ENCODE data around the gene MID1IP1.

The MID1IP1 gene

DNA sequence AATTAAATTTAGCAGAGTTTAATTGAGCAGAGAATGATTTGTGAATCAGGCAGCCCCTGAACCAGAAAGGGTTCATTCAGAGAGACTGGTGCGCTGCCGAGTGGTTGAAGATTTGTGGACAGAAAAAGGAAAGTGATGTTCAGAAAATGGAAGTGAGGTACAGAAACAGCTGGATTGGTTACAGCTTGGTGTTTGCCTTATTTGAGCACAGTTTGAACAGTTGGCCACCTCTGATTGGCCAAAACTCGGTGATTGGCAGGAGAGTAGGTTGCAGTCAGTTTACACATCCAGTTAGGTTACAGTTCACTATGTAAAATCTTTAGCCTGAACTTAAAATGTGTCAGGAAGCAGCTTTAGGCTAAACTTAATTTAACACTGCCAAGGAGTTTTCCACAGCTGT, 14.9 kb downstream of the MID1IP1 start:
- Histone ChIP-seq H3K27ac (ENCODE audit: low read length) (no peak overlapping the region), H3K4me3 (ENCODE audit: low read length) (no peak overlapping the region), H3K27me3 (ENCODE audit: control insufficient read depth, insufficient read depth, low read length) (no peaks in the 10 kb centered on the region), H3K9me3 (ENCODE audit: control insufficient read depth, insufficient read depth, low read length) (no peaks in the 10 kb centered on the region), H3K4me1 (ENCODE audit: control insufficient read depth, insufficient read depth, low read length) (peaks cover 3% of the 10 kb centered on the region; the same call in 1 of the 2 replicates), H3K36me3 (ENCODE audit: control insufficient read depth, insufficient read depth, low read length) (no peaks in the 10 kb centered on the region)
- WGBS (ENCODE audit: insufficient coverage, insufficient read length): no CpG with 5 or more reads among the region's 3 CpGs
- DNase-seq (ENCODE audit: low read depth, low spot score): no peak

DNA sequence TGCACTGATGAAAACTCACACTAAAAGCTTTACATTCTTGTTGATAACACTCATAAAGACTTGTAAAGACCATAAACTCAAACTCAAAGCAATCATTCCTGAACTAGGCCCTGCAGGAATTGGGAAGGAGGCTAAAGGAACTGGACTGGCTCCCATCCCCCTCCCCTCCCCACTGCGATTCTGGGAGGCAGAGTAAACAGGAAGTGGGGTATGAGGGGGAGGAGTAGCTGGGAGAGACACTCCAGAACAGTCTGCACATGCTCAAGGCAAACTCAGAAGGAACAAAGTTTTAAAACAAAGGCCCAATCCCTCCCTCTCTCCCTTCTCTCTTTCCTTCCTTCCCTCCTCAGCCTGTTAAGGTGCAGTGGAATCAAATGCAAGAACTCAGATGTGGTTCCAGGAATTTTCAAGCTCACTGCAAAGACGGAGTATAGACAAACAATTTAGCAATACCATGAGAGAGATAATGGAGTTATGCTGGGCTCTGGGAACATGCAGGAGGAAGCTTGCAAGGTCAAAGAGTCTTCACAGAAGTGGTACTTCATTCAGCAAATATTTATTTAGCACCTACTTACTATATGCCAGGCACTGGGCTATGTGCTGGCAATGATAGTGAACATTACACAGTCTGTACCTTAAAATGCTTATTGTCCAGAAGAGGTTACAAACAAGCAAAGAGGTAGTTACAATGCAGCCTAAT, 15.9 kb downstream of the MID1IP1 start:
- Histone ChIP-seq H3K9me3 (ENCODE audit: control insufficient read depth, insufficient read depth, low read length) (no peaks in the 10 kb centered on the region), H3K4me1 (ENCODE audit: control insufficient read depth, insufficient read depth, low read length) (peaks cover 3% of the 10 kb centered on the region; the same call in 1 of the 2 replicates), H3K36me3 (ENCODE audit: control insufficient read depth, insufficient read depth, low read length) (no peaks in the 10 kb centered on the region), H3K4me3 (ENCODE audit: low read length) (no peak overlapping the region), H3K27ac (ENCODE audit: low read length) (no peak overlapping the region), H3K27me3 (ENCODE audit: control insufficient read depth, insufficient read depth, low read length) (no peaks in the 10 kb centered on the region)
- DNase-seq (ENCODE audit: low read depth, low spot score): no peak
- WGBS (ENCODE audit: insufficient coverage, insufficient read length): no CpG with 5 or more reads among the region's 2 CpGs

DNA sequence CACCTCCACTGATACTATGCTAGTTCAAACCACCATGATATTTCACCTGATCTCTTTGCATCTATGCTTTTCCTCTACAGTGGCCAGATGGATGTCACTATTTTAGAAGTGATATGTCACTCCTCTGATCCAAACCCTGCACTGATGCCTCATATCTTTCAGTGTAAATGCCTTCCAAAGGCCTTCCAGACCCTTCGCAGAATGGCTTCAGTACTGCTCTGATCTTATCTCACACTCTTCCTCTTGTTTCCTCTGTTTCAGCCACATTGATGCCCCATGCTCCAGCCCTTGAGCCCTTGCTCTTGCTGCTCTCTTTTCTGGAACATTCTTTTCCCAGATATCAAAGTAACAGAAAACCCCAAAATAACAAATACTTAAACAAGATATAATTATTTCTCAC, 17.9 kb downstream of the MID1IP1 start:
- H3K4me1 ChIP-seq (ENCODE audit: control insufficient read depth, insufficient read depth, low read length): peaks cover 3% of the 10 kb centered on the region; the same call in 1 of the 2 replicates

DNA sequence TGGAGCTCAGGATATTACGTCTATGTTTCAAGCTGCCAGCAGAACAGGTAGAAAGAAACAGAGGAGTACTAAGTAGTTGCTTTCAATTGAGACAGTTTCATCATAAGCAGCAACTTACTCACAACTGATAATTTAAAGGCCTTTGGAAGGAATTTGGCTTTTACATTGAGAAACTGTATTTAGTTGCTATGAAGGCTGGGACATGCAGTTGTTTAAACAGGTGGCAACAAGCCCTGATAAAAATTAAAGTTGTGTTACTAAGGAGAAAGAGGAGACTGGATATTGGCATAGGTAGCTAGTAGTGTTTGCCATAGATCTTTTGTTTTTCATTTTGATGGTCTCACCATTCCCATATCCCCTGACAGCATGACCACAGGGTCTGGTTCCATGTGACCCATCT, 18.4 kb downstream of the MID1IP1 start:
- Histone ChIP-seq H3K27ac (ENCODE audit: low read length) (no peak overlapping the region), H3K4me3 (ENCODE audit: low read length) (no peak overlapping the region), H3K9me3 (ENCODE audit: control insufficient read depth, insufficient read depth, low read length) (no peaks in the 10 kb centered on the region), H3K36me3 (ENCODE audit: control insufficient read depth, insufficient read depth, low read length) (no peaks in the 10 kb centered on the region), H3K4me1 (ENCODE audit: control insufficient read depth, insufficient read depth, low read length) (peaks cover 3% of the 10 kb centered on the region; the same call in 1 of the 2 replicates), H3K27me3 (ENCODE audit: control insufficient read depth, insufficient read depth, low read length) (no peaks in the 10 kb centered on the region)
- WGBS (ENCODE audit: insufficient coverage, insufficient read length): no CpG with 5 or more reads among the region's 1 CpG
- no peak for DNase-seq (ENCODE audit: low read depth, low spot score)

More for the DNA sequence above, 17.9 kb downstream of the MID1IP1 start:
- H3K4me3 ChIP-seq (ENCODE audit: low read length): no peak overlapping the region
- no peaks in the 10 kb centered on the region for H3K9me3 ChIP-seq (ENCODE audit: control insufficient read depth, insufficient read depth, low read length)
- no peak for DNase-seq (ENCODE audit: low read depth, low spot score)
- no CpG with 5 or more reads among the region's 1 CpG for WGBS (ENCODE audit: insufficient coverage, insufficient read length)
- H3K27me3 ChIP-seq (ENCODE audit: control insufficient read depth, insufficient read depth, low read length): no peaks in the 10 kb centered on the region
- H3K36me3 ChIP-seq (ENCODE audit: control insufficient read depth, insufficient read depth, low read length): no peaks in the 10 kb centered on the region
- no peak overlapping the region for H3K27ac ChIP-seq (ENCODE audit: low read length)

DNA sequence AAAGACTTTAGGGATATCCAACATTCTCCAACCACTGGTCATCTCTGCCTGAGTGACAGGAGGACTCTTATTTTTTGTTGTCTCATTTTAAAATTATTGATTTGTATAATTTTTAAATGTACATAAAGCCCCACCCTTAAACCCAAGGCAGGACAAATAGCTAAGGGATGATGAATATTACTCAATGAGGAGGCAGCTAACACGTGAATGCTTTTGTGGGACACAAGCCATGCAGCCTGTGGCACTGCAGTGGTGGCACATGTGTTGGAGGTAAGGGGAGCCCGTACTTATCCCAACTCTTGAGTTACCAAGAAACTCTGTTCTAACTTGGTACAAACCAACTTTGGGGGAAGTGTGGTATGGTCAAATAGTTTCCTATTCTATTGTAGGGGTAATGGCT, 19.5 kb downstream of the MID1IP1 start:
- no peaks in the 10 kb centered on the region for H3K9me3 ChIP-seq (ENCODE audit: control insufficient read depth, insufficient read depth, low read length)
- no peaks in the 10 kb centered on the region for H3K36me3 ChIP-seq (ENCODE audit: control insufficient read depth, insufficient read depth, low read length)
- peaks cover 3% of the 10 kb centered on the region; the same call in 1 of the 2 replicates for H3K4me1 ChIP-seq (ENCODE audit: control insufficient read depth, insufficient read depth, low read length)
- H3K27me3 ChIP-seq (ENCODE audit: control insufficient read depth, insufficient read depth, low read length): no peaks in the 10 kb centered on the region
- H3K4me3 ChIP-seq (ENCODE audit: low read length): no peak overlapping the region
- WGBS (ENCODE audit: insufficient coverage, insufficient read length): no CpG with 5 or more reads among the region's 2 CpGs
- DNase-seq (ENCODE audit: low read depth, low spot score): no peak
- no peak overlapping the region for H3K27ac ChIP-seq (ENCODE audit: low read length)

DNA sequence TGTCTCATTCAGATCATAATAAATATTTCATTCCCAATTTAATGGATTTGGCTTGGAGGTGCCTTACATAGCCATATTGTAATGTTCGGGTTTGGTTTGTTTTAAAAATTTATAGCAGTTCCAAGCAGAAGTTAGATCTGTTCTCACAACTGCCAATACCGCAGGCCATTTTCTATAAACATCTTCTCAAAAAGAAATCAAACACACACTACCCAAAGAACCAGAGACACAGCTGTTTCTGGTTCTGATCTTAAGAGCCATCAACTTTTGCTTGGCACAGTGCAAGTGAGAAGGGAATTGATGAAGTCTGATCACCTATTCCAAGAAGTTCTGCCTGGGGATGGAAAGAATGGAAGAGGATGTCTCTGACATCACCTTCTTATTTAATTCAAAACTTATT, 22.9 kb downstream of the MID1IP1 start:
- Histone ChIP-seq H3K36me3 (ENCODE audit: control insufficient read depth, insufficient read depth, low read length) (no peaks in the 10 kb centered on the region), H3K9me3 (ENCODE audit: control insufficient read depth, insufficient read depth, low read length) (no peaks in the 10 kb centered on the region), H3K27ac (ENCODE audit: low read length) (no peak overlapping the region), H3K4me3 (ENCODE audit: low read length) (no peak overlapping the region), H3K4me1 (ENCODE audit: control insufficient read depth, insufficient read depth, low read length) (no peaks in the 10 kb centered on the region), H3K27me3 (ENCODE audit: control insufficient read depth, insufficient read depth, low read length) (no peaks in the 10 kb centered on the region)
- WGBS (ENCODE audit: insufficient coverage, insufficient read length): no CpG with 5 or more reads among the region's 2 CpGs
- DNase-seq (ENCODE audit: low read depth, low spot score): no peak

DNA sequence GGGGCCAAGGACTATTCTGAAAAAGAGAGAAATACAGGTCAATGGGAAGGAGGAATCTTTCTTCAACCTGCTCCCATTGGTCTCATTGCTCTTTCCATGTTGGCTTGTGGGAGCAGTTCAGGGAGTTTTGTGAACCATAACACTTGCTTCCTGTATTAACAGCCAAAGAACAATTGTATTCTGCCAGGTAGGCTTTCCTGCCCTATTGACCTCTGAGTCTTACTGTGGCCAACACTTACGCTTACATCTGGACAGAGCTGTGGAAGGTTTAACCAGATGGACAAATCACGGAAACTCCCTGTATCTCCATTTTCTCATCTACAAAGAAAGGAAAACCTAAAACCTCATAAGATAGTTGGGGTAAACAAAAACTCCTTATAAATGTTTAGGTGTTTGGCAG, 30.7 kb downstream of the MID1IP1 start:
- Histone ChIP-seq H3K36me3 (ENCODE audit: control insufficient read depth, insufficient read depth, low read length) (no peaks in the 10 kb centered on the region), H3K4me3 (ENCODE audit: low read length) (no peak overlapping the region), H3K27ac (ENCODE audit: low read length) (no peak overlapping the region), H3K4me1 (ENCODE audit: control insufficient read depth, insufficient read depth, low read length) (no peaks in the 10 kb centered on the region), H3K9me3 (ENCODE audit: control insufficient read depth, insufficient read depth, low read length) (no peaks in the 10 kb centered on the region), H3K27me3 (ENCODE audit: control insufficient read depth, insufficient read depth, low read length) (no peaks in the 10 kb centered on the region)
- DNase-seq (ENCODE audit: low read depth, low spot score): no peak
- no CpG with 5 or more reads among the region's 2 CpGs for WGBS (ENCODE audit: insufficient coverage, insufficient read length)

DNA sequence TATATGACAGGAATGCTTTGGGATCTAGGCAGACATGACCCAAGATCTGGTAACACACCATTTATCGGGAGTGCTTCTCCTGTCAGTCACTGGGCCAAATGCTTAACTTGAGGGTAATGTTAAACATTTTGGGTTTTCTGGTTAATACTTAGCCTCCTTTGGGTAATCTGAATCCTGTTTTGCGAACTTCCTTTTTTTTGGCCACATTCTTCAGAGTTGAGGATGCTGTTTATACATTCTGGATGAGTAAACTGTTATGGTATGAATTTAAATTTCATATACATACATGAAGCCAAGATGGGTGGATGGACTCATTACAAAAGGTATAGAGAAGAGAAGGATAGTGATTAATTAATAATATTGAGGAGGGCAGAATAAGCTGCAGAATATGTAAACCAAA, 36.1 kb downstream of the MID1IP1 start:
- WGBS (ENCODE audit: insufficient coverage, insufficient read length): no CpG with 5 or more reads among the region's 2 CpGs
- H3K27ac ChIP-seq (ENCODE audit: low read length): no peak overlapping the region
- H3K36me3 ChIP-seq (ENCODE audit: control insufficient read depth, insufficient read depth, low read length): no peaks in the 10 kb centered on the region
- no peak overlapping the region for H3K4me3 ChIP-seq (ENCODE audit: low read length)
- no peaks in the 10 kb centered on the region for H3K9me3 ChIP-seq (ENCODE audit: control insufficient read depth, insufficient read depth, low read length)
- H3K4me1 ChIP-seq (ENCODE audit: control insufficient read depth, insufficient read depth, low read length): no peaks in the 10 kb centered on the region
- H3K27me3 ChIP-seq (ENCODE audit: control insufficient read depth, insufficient read depth, low read length): no peaks in the 10 kb centered on the region
- DNase-seq (ENCODE audit: low read depth, low spot score): no peak

DNA sequence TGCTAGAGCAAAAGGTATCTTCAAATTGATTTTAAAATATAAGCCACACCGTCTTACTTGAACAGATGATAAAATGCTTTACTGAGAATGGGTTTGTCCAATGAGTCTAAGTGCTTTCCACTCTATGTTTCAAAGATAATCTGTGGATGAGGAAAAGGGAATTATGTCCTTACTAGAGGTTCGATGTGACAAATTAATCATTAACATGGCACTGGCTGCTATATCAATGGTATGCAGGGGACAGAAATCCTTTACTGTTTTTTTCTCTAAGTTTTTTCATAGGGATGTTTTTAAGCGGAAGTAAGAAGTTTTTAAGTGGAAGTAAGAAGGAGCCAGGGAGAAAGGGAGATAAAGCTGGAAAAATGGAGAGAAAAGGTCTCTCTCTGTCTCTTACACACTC, 38.0 kb downstream of the MID1IP1 start:
- H3K27ac ChIP-seq (ENCODE audit: low read length): no peak overlapping the region
- no CpG with 5 or more reads among the region's 3 CpGs for WGBS (ENCODE audit: insufficient coverage, insufficient read length)
- DNase-seq (ENCODE audit: low read depth, low spot score): no peak
- H3K36me3 ChIP-seq (ENCODE audit: control insufficient read depth, insufficient read depth, low read length): no peaks in the 10 kb centered on the region
- no peak overlapping the region for H3K4me3 ChIP-seq (ENCODE audit: low read length)
- H3K4me1 ChIP-seq (ENCODE audit: control insufficient read depth, insufficient read depth, low read length): no peaks in the 10 kb centered on the region
- H3K27me3 ChIP-seq (ENCODE audit: control insufficient read depth, insufficient read depth, low read length): no peaks in the 10 kb centered on the region
- H3K9me3 ChIP-seq (ENCODE audit: control insufficient read depth, insufficient read depth, low read length): no peaks in the 10 kb centered on the region

DNA sequence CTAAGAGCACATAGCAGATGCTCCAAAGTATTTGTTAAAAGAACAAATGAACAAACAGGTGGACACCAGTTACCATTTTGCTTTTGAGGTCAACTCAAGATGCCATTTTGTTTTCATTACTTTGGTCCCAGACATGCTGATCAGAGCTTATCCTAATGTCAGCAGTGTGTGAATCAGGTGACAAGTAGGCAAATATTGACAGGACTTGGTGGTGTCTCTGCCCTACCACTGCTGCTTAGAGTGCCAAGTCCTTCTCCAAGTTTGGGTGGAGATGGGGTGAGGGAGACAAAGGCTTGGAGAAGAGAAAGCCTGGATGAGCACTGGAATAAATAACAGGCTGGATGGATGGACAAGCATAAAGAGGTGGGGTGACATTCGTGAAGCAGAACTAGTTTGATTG, 38.7 kb downstream of the MID1IP1 start:
- Histone ChIP-seq H3K4me1 (ENCODE audit: control insufficient read depth, insufficient read depth, low read length) (no peaks in the 10 kb centered on the region), H3K27ac (ENCODE audit: low read length) (no peak overlapping the region), H3K36me3 (ENCODE audit: control insufficient read depth, insufficient read depth, low read length) (no peaks in the 10 kb centered on the region), H3K9me3 (ENCODE audit: control insufficient read depth, insufficient read depth, low read length) (no peaks in the 10 kb centered on the region), H3K27me3 (ENCODE audit: control insufficient read depth, insufficient read depth, low read length) (no peaks in the 10 kb centered on the region), H3K4me3 (ENCODE audit: low read length) (no peak overlapping the region)
- no CpG with 5 or more reads among the region's 1 CpG for WGBS (ENCODE audit: insufficient coverage, insufficient read length)
- DNase-seq (ENCODE audit: low read depth, low spot score): no peak

DNA sequence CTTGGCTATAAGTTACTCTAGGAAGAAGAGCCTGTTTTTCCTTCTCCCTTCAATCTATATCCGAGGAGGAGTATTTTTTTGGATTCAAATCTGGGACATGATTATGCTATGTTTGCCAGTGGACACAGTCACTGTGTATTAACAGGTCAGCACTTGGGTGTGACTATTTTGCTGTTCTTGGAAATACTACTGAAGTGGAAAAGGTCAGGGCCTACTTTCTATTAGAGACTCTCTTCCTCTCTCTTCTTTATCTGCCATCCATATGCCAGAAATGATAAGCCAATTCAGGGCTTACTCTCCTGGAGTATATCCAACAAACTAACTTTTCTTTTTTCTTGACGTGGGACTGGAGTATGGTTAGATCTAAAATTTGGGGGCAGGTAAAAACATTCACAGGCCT, 40.5 kb downstream of the MID1IP1 start:
- no CpG with 5 or more reads among the region's 2 CpGs for WGBS (ENCODE audit: insufficient coverage, insufficient read length)
- DNase-seq (ENCODE audit: low read depth, low spot score): no peak
- H3K4me1 ChIP-seq (ENCODE audit: control insufficient read depth, insufficient read depth, low read length): no peaks in the 10 kb centered on the region
- no peaks in the 10 kb centered on the region for H3K27me3 ChIP-seq (ENCODE audit: control insufficient read depth, insufficient read depth, low read length)
- no peak overlapping the region for H3K4me3 ChIP-seq (ENCODE audit: low read length)
- H3K9me3 ChIP-seq (ENCODE audit: control insufficient read depth, insufficient read depth, low read length): no peaks in the 10 kb centered on the region
- H3K36me3 ChIP-seq (ENCODE audit: control insufficient read depth, insufficient read depth, low read length): no peaks in the 10 kb centered on the region
- no peak overlapping the region for H3K27ac ChIP-seq (ENCODE audit: low read length)

All from iPS DF 6.9 (cell line).